Measurements from ENCODE around the gene ABCB11. TPM values are rescaled to one million over a fixed set of nuclear protein-coding genes. Genes with fewer than 3 reads are reported as not detected.
"Not testable (repeated sequence)": the region's sequence is repeated elsewhere in the genome, so short reads cannot be mapped to it uniquely, and the experiment has no call there.

ABCB11 gene
- total RNA-seq, 1 donor: not detected

DNA sequence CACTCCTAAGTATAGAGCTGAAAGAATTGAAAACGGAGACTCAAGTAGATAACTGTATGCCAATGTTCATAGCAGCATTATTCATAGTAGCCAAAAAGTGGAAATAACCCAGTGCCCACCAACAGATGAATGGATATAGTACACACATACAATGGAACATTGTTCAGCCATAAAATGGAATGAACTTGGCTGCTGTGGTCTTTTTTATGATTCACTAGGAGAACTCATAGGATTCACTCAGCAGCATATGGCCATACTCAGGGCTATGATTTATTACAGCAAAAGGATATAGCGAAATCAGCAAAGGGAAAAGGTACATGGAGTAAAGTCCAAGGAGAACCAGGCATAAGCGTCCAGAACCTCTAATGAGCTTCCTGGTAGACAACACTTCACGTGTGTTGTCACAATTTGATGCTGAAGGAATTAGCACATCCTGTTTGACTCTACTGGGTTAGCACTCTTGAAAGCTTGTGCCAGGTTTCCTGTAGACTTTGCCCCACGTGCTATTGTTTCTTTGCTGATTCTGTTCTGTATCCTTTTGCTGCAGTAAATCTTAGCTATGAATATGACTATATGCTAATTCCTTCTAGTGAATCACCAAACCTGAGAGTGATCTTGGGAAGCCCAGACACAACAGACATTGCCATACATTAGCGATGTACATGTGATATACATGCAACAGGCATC lies 156.6 kb downstream of the ABCB11 start:
- no peaks in the 10 kb centered on the region for H4K20me1 ChIP-seq (ENCODE audit: insufficient read depth, low read length)
- no peak for TF ChIP-seq CTCF (IDR thresholded peaks at IDR 0.05; ENCODE audit: extremely low read depth, low read depth, low read length)
- H3K27me3 ChIP-seq (ENCODE audit: insufficient read depth, low read length): no peaks in the 10 kb centered on the region
- H3K36me3 ChIP-seq (ENCODE audit: insufficient read depth, low read length): no peaks in the 10 kb centered on the region
- no peaks in the 10 kb centered on the region for H3K9me3 ChIP-seq (ENCODE audit: low read depth, low read length)
- H3K4me2 ChIP-seq (ENCODE audit: insufficient read depth, low read length): no peak overlapping the region
- H3K79me2 ChIP-seq (ENCODE audit: insufficient read depth, low read length): no peaks in the 10 kb centered on the region
- DNase-seq (ENCODE audit: insufficient read length, low spot score, missing footprints): no peak
- H2AFZ ChIP-seq (ENCODE audit: low read length): peak overlapping the region; percentile 27
- H3K4me3 ChIP-seq (ENCODE audit: insufficient read depth, low read length): no peak overlapping the region
- no peak overlapping the region for H3K27ac ChIP-seq (ENCODE audit: low read depth, low read length)
- no peaks in the 10 kb centered on the region for H3K4me1 ChIP-seq (ENCODE audit: insufficient read depth, low read length)

- not testable (repeated sequence) for H3K79me2 ChIP-seq (ENCODE audit: insufficient read depth, low read length); H3K36me3 ChIP-seq (ENCODE audit: insufficient read depth, low read length); H2AFZ ChIP-seq (ENCODE audit: low read length); DNase-seq (ENCODE audit: insufficient read length, low spot score, missing footprints); H3K4me3 ChIP-seq (ENCODE audit: insufficient read depth, low read length); H3K4me1 ChIP-seq (ENCODE audit: insufficient read depth, low read length); H3K9me3 ChIP-seq (ENCODE audit: low read depth, low read length); H4K20me1 ChIP-seq (ENCODE audit: insufficient read depth, low read length); H3K27me3 ChIP-seq (ENCODE audit: insufficient read depth, low read length); H3K4me2 ChIP-seq (ENCODE audit: insufficient read depth, low read length); H3K27ac ChIP-seq (ENCODE audit: low read depth, low read length)
Measured at GRCh38 chr2:168870824-168871223, 160.3 kb downstream of the ABCB11 start.

Other genes starting within 250 kb of the ABCB11 start
- 0.59 and 1.4 TPM in 2 replicates for gene NOSTRIN, start 228.7 kb downstream of the ABCB11 start, total RNA-seq
- gene SPC25, start 140.9 kb downstream of the ABCB11 start, total RNA-seq: 0.88 and 1.1 TPM in 2 replicates
- gene G6PC2, start 130.0 kb downstream of the ABCB11 start, total RNA-seq: not detected in 2 replicates
- gene DHRS9, start 38.2 kb upstream of the ABCB11 start, total RNA-seq: not detected in 2 replicates